AG04450 (cell line): ENCODE data around the gene TBC1D2B. TPM values are rescaled to one million over a fixed set of nuclear protein-coding genes. Genes with fewer than 3 reads are reported as not detected.

ENCODE experiments used
- CTCF ChIA-PET: fragments of 300-600, 350-600 bp; formaldehyde crosslinking; extraction: SDS; loops from one replicate; lab custom pipeline; 2022; ENCODE audit warnings: antibody characterized with exemption, inconsistent platforms; lab: Charles Lee
- POLR2A ChIA-PET: fragments of 350-600 bp; formaldehyde crosslinking; extraction: SDS; loops from one replicate; lab custom pipeline; 2021; ENCODE audit warnings: antibody characterized with exemption, inconsistent platforms; lab: Yijun Ruan, JAX
- DNase-seq: peaks from one replicate; pipeline ENCODE4 v3.0.0-alpha.2; 2011; ENCODE audit warnings: low read depth, low spot score
- H3K27ac ChIP-seq: one replicate; pipeline ENCODE4 v1.5.1; 2012; ENCODE audit warnings: low read depth, low read length, control low read depth
- H3K27me3 ChIP-seq: one replicate; pipeline ENCODE4 v1.6.0; 2012; ENCODE audit warnings: low read length; ENCODE audit not compliant: control insufficient read depth, insufficient read depth
- H3K4me3 ChIP-seq: 2 replicates; pipeline ENCODE4 v1.5.1; 2011; ENCODE audit warnings: mild to moderate bottlenecking, low read depth, low read length, control low read depth
- H3K9me3 ChIP-seq: 2 replicates; pipeline ENCODE4 v1.5.1; 2012; ENCODE audit warnings: low read length; ENCODE audit not compliant: control insufficient read depth, insufficient read depth
- polyA plus RNA-seq: library from polyadenylated mRNA; depleted of rRNA; stranded (reverse); fragments of >200 nt; gene quantifications from 2 replicates; pipeline ENCODE4 v1.2.3, GENCODE V29; 2011
- TF ChIP-seq, protein P1 (sequence below): IDR thresholded peaks from 2 replicates; pipeline ENCODE4 v1.5.1; 2011; ENCODE audit warnings: low read depth, low read length, control low read depth, inconsistent platforms

The TBC1D2B gene
- polyA plus RNA-seq, 1 experiment: 42.0 TPM

DNA sequence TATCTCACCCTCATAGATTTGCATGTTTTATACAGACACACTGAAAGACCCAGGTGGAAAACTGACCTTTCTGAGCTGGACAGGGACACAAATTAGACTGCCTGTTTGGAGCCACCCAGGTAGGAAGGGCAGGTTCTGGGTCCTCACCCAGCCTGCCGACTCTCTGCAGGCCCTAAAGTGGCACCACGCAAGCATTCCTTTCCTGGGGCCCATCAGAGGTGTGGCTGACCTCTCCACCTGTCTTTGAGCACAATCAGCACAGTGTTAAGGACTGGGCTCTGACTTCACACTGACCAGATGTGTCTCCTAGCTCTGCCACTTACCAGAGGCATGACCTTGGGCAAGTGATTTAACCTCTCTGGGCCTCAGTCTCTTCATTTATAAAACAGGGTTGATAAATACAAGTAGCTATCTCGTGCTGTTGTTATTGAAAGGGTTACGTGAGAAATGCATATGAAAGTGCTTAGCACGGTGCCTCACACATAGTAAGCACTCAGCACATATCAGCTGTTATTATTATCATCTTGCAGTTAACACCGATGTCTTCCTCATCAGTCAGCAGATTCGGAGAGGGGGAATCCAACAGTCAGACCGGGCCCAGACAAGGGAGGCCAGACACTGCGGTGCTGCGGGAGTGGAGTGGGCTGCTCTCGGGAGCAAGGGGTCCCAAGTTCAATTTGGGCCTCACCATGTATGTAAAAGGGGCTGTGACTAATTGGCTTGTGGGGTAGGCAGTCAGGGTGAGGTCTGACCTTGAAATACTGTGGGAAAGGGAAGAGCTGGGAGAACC, 2.0 kb upstream of the TBC1D2B start:
- ChIA-PET POLR2A (no interaction called here), CTCF (interaction anchor here (1.8 kb wide), 1 partner anchor 29 kb away, joined by 7 read pairs; no protein-coding TSS in a partner anchor)
- Histone ChIP-seq H3K27ac (no peak overlapping the region), H3K4me3 (no peak overlapping the region), H3K27me3 (no peaks in the 10 kb centered on the region), H3K9me3 (no peaks in the 10 kb centered on the region; the same call in 1 of the 2 replicates)
- no peak for DNase-seq
- TF ChIP-seq, protein P1, sequence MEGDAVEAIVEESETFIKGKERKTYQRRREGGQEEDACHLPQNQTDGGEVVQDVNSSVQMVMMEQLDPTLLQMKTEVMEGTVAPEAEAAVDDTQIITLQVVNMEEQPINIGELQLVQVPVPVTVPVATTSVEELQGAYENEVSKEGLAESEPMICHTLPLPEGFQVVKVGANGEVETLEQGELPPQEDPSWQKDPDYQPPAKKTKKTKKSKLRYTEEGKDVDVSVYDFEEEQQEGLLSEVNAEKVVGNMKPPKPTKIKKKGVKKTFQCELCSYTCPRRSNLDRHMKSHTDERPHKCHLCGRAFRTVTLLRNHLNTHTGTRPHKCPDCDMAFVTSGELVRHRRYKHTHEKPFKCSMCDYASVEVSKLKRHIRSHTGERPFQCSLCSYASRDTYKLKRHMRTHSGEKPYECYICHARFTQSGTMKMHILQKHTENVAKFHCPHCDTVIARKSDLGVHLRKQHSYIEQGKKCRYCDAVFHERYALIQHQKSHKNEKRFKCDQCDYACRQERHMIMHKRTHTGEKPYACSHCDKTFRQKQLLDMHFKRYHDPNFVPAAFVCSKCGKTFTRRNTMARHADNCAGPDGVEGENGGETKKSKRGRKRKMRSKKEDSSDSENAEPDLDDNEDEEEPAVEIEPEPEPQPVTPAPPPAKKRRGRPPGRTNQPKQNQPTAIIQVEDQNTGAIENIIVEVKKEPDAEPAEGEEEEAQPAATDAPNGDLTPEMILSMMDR: no peak

DNA sequence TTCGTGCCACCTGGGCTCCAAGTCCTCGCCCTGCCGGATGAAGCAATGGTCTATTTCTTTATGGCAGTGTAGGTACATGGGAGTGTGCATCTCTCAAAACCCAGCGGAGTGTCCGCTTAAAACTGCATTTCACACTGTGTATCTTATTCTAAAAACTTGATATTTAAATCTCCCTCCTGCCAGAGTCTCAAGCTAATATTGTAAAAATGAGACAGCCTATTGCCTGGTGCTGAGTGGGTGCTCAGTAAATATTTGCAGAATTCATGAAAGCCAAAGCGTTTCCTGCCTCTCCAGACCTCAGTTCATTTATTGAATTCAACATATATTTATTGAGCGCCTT, 330 bp upstream of the TBC1D2B start:
- POLR2A ChIA-PET: interaction anchor here (0.9 to 1.5 kb wide), 3 partner anchors 10 to 33 kb away, joined by 3 read pairs; no protein-coding TSS in a partner anchor
- Histone ChIP-seq H3K9me3 (no peaks in the 10 kb centered on the region), H3K27me3 (no peaks in the 10 kb centered on the region), H3K4me3 (peak overlapping the region; percentile 92), H3K27ac (no peak overlapping the region)
- CTCF ChIA-PET: interaction anchor here (0.6 to 1.7 kb wide), 2 partner anchors 31 to 201 kb away, joined by 7 read pairs; no protein-coding TSS in a partner anchor
- TF ChIP-seq, protein P1: no peak
- no peak for DNase-seq

DNA sequence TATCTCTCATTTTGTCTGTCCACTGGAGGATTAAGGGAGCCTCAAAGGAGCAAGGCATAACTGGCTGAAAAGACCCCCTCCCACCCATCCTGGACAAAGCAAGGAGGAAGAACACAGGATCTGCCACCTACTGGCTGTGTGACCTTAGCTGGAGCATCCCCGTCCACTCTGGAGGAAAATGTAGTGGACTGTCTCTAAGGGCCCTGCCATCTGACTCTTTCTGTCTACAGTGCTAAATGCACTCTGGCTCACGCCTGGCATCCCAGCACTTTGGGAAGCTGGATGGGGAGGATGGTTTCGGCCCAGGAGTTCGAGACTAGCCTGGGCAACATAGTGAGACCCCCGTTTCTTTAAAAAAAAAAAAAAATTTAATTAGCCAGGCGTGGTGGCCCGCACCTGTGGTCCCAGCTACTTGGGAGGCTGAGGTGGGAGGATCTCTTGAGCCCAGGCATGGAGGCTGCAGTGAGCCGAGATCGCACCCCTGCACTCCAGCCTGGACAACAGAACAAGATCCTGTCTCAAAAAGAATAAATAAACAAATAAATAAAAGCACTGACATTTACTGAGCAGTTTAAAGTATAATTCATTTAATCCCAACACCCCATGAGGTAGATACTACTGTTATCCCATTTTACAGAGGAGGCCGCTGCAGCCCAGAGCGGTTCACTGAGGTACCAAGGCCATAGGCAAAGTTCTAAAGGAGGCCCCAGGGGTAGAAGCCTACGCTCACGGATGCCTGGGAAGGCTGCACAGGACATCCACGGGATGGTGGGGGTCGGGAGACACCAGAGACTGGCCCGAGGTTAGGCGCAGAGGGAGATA, 1.1 kb downstream of the TBC1D2B start:
- POLR2A ChIA-PET: interaction anchor here (0.9 to 1.9 kb wide), 7 partner anchors 8 to 32 kb away, joined by 3 to 9 read pairs (median 3); no protein-coding TSS in a partner anchor
- no peaks in the 10 kb centered on the region for H3K27me3 ChIP-seq
- TF ChIP-seq, protein P1: peak; percentile 26; the same call in 1 of the 2 replicates
- CTCF ChIA-PET: interaction anchor here (1.2 to 1.7 kb wide), 3 partner anchors 9 to 35 kb away, joined by 3 to 7 read pairs (median 5); no protein-coding TSS in a partner anchor
- no peak for DNase-seq
- H3K4me3 ChIP-seq: peak overlapping the region; percentile 92
- peak overlapping the region; percentile 94 for H3K27ac ChIP-seq
- no peaks in the 10 kb centered on the region for H3K9me3 ChIP-seq

DNA sequence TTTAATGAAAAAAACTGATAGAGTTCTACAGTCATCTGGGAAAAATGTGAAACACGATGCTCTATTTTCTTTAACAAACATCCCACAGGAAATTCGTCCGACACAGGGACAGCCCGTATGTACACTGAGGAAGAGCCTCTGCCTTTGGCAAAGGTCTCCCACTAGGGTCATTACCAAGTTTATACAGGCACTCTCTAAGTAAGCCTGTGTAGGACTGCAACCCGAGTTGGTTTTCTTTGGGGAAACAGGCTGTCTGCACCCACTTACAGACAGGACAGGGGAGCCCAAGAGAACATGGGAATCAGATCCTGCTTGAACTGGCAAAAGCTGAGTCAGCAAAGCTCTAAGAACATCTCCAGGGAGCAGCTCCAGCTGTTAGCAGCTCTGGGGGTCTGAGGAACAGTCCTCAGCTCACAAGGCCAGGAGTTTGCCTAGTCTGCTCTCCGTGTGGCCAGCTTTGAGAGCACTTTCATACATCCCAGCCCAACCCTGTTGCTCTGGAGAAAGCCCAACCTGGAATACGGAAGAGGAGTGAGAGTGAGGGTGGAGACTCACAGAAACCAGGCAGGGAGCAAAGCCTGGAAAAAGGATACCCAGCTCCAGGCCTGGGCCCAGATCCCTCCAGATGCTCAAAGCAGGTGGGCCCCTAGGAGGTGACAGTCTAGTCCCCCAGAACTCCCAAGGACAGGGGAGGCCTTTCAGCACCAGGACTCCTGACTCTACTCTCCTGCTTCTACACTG, 1.9 kb downstream of the TBC1D2B start:
- H3K27me3 ChIP-seq: no peaks in the 10 kb centered on the region
- TF ChIP-seq, protein P1: no peak
- H3K27ac ChIP-seq: peak overlapping the region; percentile 94
- peak; percentile 73 for DNase-seq
- ChIA-PET POLR2A (interaction anchor here (1.0 to 1.9 kb wide), 5 partner anchors 10 to 31 kb away, joined by 3 to 9 read pairs (median 3); no protein-coding TSS in a partner anchor), CTCF (interaction anchor here (0.7 to 1.4 kb wide), 3 partner anchors 8 to 34 kb away, joined by 3 to 6 read pairs (median 5); no protein-coding TSS in a partner anchor)
- peak overlapping the region; percentile 92 for H3K4me3 ChIP-seq
- no peaks in the 10 kb centered on the region for H3K9me3 ChIP-seq
